ENCODE data around the gene APPBP2. TPM values are rescaled to one million over a fixed set of nuclear protein-coding genes. Genes with fewer than 3 reads are reported as not detected.
"Not testable (repeated sequence)": the region's sequence is repeated elsewhere in the genome, so short reads cannot be mapped to it uniquely, and the experiment has no call there.

The APPBP2 gene
- total RNA-seq, 1 donor from 2014 or later: 65.5 TPM

DNA sequence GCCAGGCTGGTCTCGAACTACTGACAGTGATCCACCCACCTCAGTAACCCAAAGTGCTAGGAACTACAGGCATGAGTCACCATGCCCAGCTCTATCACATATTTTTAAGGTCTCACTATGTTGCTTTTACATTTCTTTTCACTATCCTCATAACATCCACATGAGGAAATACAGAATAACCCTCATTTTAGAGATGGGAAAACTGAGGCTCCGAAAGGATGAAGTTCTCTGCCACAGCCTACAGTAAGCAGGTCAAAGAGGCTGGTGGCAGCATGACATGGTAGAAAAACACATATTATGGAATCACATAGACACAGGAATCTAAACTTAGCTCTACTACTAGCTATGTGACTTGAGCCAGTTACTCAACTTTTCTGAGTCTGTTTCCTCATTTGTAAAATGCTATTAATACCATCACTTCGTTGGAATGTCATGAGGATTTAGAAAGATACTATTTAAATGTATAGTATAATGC is 32.2 kb downstream of the APPBP2 start:
- no peak overlapping the region for H3K27ac Mint-ChIP-seq
- no peaks in the 10 kb centered on the region for H3K27me3 Mint-ChIP-seq (ENCODE audit: low read depth)
- peaks cover 42% of the 10 kb centered on the region for H3K9me3 Mint-ChIP-seq

GRCh38 chr17:60491771-60492170 is 34.3 kb downstream of the APPBP2 start:
- no peak for TF ChIP-seq CTCF (IDR thresholded peaks at IDR 0.05; ENCODE audit: unreplicated experiment)
- H3K36me3 Mint-ChIP-seq: peaks cover 80% of the 10 kb centered on the region
- no peak overlapping the region for H3K4me3 Mint-ChIP-seq

More for the DNA sequence above, 32.2 kb downstream of the APPBP2 start:
- H3K36me3 Mint-ChIP-seq: peaks cover 77% of the 10 kb centered on the region
- no peaks in the 10 kb centered on the region for H3K4me1 Mint-ChIP-seq
- no peak overlapping the region for H3K4me3 Mint-ChIP-seq
- DNase-seq (ENCODE audit: low spot score in 2 of 2, unreplicated experiment in 2 of 2): no peak
- no peak for TF ChIP-seq CTCF (IDR thresholded peaks at IDR 0.05; ENCODE audit: unreplicated experiment)

GRCh38 chr17:60490594-60490993 is 35.4 kb downstream of the APPBP2 start:
- H3K9me3 Mint-ChIP-seq: peaks cover 65% of the 10 kb centered on the region
- not testable (repeated sequence) for H3K4me3 Mint-ChIP-seq

More at GRCh38 chr17:60491771-60492170, 34.3 kb downstream of the APPBP2 start:
- Mint-ChIP-seq H3K4me1 (no peaks in the 10 kb centered on the region), H3K27me3 (ENCODE audit: low read depth) (no peaks in the 10 kb centered on the region), H3K9me3 (peaks cover 59% of the 10 kb centered on the region), H3K27ac (no peak overlapping the region)
- DNase-seq (ENCODE audit: low spot score in 2 of 2, unreplicated experiment in 2 of 2): no peak

DNA sequence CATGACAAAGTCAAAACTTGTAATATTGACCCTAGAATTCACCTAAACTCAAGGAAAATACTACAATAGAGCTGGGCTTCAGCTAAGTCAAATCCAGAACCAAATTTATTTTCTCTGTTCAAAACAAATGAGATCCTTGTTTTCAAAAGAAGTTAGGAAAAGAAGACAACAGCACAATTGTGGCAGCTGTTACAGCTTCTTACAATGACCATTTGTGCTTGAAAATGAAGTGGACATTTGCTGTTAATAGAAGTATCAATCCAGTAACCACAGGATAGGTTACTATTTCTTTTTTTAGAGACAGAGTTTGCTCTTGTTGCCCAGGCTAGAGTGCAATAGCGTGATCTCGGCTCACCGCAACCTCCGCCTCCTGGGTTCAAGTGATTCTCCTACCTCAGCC is 44.4 kb downstream of the APPBP2 start:
- peaks cover 35% of the 10 kb centered on the region for H3K36me3 Mint-ChIP-seq
- TF ChIP-seq CTCF (IDR thresholded peaks at IDR 0.05; ENCODE audit: unreplicated experiment): no peak
- no peak overlapping the region for H3K27ac Mint-ChIP-seq
- no peaks in the 10 kb centered on the region for H3K4me1 Mint-ChIP-seq
- H3K9me3 Mint-ChIP-seq: peaks cover 25% of the 10 kb centered on the region
- H3K27me3 Mint-ChIP-seq (ENCODE audit: low read depth): no peaks in the 10 kb centered on the region
- no peak for DNase-seq (ENCODE audit: low spot score in 2 of 2, unreplicated experiment in 2 of 2)
- H3K4me3 Mint-ChIP-seq: no peak overlapping the region

More at GRCh38 chr17:60490594-60490993, 35.4 kb downstream of the APPBP2 start:
- H3K4me1 Mint-ChIP-seq; DNase-seq (ENCODE audit: low spot score in 2 of 2, unreplicated experiment in 2 of 2); H3K27ac Mint-ChIP-seq; H3K27me3 Mint-ChIP-seq (ENCODE audit: low read depth): not testable (repeated sequence)
- peaks cover 82% of the 10 kb centered on the region for H3K36me3 Mint-ChIP-seq

GRCh38 chr17:60473788-60474187 is 52.3 kb downstream of the APPBP2 start:
- Mint-ChIP-seq H3K4me3 (no peak overlapping the region), H3K27me3 (ENCODE audit: low read depth) (no peaks in the 10 kb centered on the region), H3K9me3 (peaks cover 17% of the 10 kb centered on the region), H3K4me1 (peaks cover 12% of the 10 kb centered on the region), H3K27ac (no peak overlapping the region), H3K36me3 (peaks cover 39% of the 10 kb centered on the region)
- no peak for DNase-seq (ENCODE audit: low spot score in 2 of 2, unreplicated experiment in 2 of 2)
- no peak for TF ChIP-seq CTCF (IDR thresholded peaks at IDR 0.05; ENCODE audit: unreplicated experiment)

DNA sequence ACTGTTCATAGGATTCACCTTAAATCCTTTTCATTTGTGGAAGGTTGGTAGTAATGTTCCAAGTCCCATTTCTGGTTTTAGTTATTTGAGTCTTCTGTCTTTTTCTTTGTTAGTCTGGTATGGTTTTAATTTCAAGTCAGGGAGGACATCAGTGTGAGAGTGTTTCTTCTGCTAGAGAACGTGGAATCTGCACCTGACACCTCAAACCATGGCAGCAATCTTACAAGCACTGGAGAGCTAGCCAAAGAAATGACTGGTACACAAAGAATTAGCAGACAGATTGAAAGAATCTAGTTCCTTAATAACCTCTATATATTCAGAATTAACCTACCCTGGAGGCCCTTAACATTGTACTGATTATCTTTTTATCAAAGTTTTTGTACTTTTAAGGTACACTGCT is 53.6 kb downstream of the APPBP2 start:
- H3K4me1 Mint-ChIP-seq: peaks cover 12% of the 10 kb centered on the region
- no peak overlapping the region for H3K27ac Mint-ChIP-seq
- H3K9me3 Mint-ChIP-seq: peaks cover 17% of the 10 kb centered on the region
- DNase-seq (ENCODE audit: low spot score in 2 of 2, unreplicated experiment in 2 of 2): no peak
- TF ChIP-seq CTCF (IDR thresholded peaks at IDR 0.05; ENCODE audit: unreplicated experiment): no peak
- H3K36me3 Mint-ChIP-seq: peaks cover 40% of the 10 kb centered on the region
- H3K4me3 Mint-ChIP-seq: no peak overlapping the region
- H3K27me3 Mint-ChIP-seq (ENCODE audit: low read depth): no peaks in the 10 kb centered on the region
